SK-N-SH treated with all-trans-retinoic acid at 6 μM for 48 hours (cell line): ENCODE measurements around the gene CEP170.

Experiments used
- ATAC-seq: fragments of 200-7000 bp; cut with Tn5 transposase; 3 replicates; pipeline ENCODE4 v1.9.1; 2020; ENCODE audit warnings: mild to moderate bottlenecking, moderate library complexity
- ARNTL ChIP-seq: fragments of 450-650 bp; formaldehyde crosslinking; IDR thresholded peaks from 2 replicates; pipeline ENCODE4 v1.5.0; 2020; ENCODE audit warnings: low read depth, mild to moderate bottlenecking, moderate library complexity, borderline replicate concordance
- BACH2 ChIP-seq: fragments of 250-450 bp; sonication (Bioruptor Pico); IDR thresholded peaks from 2 replicates; pipeline ENCODE4 v1.9.0; 2021; ENCODE audit warnings: mild to moderate bottlenecking, borderline replicate concordance
- CSDC2 ChIP-seq: fragments of 250-450 bp; sonication (Bioruptor Pico); IDR thresholded peaks from 2 replicates; pipeline ENCODE4 v1.5.0; 2020; ENCODE audit warnings: mild to moderate bottlenecking, moderate library complexity
- ESRRG ChIP-seq: fragments of 250-450 bp; sonication (Bioruptor Pico); IDR thresholded peaks from 2 replicates; pipeline ENCODE4 v1.6.1; 2021; ENCODE audit warnings: mild to moderate bottlenecking
- OSR1 ChIP-seq: fragments of 250-450 bp; sonication (Bioruptor Pico); IDR thresholded peaks from 2 replicates; pipeline ENCODE4 v1.8.0; 2022; ENCODE audit warnings: moderate library complexity, mild to moderate bottlenecking, inconsistent platforms
- PPARA ChIP-seq: fragments of 250-450 bp; sonication (Bioruptor Pico); IDR thresholded peaks from 2 replicates; pipeline ENCODE4 v1.5.0; 2020; ENCODE audit warnings: mild to moderate bottlenecking, borderline replicate concordance
- RARB ChIP-seq: fragments of 250-450 bp; sonication (Bioruptor Pico); IDR thresholded peaks from 2 replicates; pipeline ENCODE4 v1.8.0; 2021; ENCODE audit warnings: mild to moderate bottlenecking, moderate library complexity
- SNAI2 ChIP-seq: fragments of 250-450 bp; sonication (Bioruptor Pico); IDR thresholded peaks from 2 replicates; pipeline ENCODE4 v1.5.0; 2020; ENCODE audit warnings: mild to moderate bottlenecking, moderate library complexity
- TCF4 ChIP-seq: fragments of 250-450 bp; sonication (Bioruptor Pico); IDR thresholded peaks from 2 replicates; pipeline ENCODE4 v1.8.0; 2021; ENCODE audit warnings: mild to moderate bottlenecking, moderate library complexity, borderline replicate concordance
- TOX ChIP-seq: fragments of 250-450 bp; sonication (Bioruptor Pico); IDR thresholded peaks from 2 replicates; pipeline ENCODE4 v1.8.0; 2021; ENCODE audit warnings: mild to moderate bottlenecking, moderate library complexity, borderline replicate concordance
- ZC3H10 ChIP-seq: fragments of 250-450 bp; sonication (Bioruptor Pico); IDR thresholded peaks from 2 replicates; pipeline ENCODE4 v1.5.1; 2021; ENCODE audit warnings: mild to moderate bottlenecking, moderate library complexity
- ZFP30 ChIP-seq: fragments of 450-650 bp; formaldehyde crosslinking; IDR thresholded peaks from 2 replicates; pipeline ENCODE4 v1.5.0; 2022; ENCODE audit warnings: mild to moderate bottlenecking, moderate library complexity
- ZNF565 ChIP-seq: fragments of 450-650 bp; formaldehyde crosslinking; conservative IDR thresholded peaks from 2 replicates; pipeline ENCODE4 v1.5.0; 2020; ENCODE audit warnings: low read depth, mild to moderate bottlenecking, moderate library complexity
- ZNF70 ChIP-seq: fragments of 450-650 bp; formaldehyde crosslinking; IDR thresholded peaks from 2 replicates; pipeline ENCODE4 v1.5.0; 2020; ENCODE audit warnings: mild to moderate bottlenecking, moderate library complexity
- ZNF8 ChIP-seq: fragments of 450-650 bp; formaldehyde crosslinking; IDR thresholded peaks from 2 replicates; pipeline ENCODE4 v1.5.0; 2020; ENCODE audit warnings: mild to moderate bottlenecking, moderate library complexity
- TF ChIP-seq, protein P1 (sequence below): fragments of 250-450 bp; sonication (Bioruptor Pico); IDR thresholded peaks from 2 replicates; pipeline ENCODE4 v1.8.0; 2020; ENCODE audit warnings: mild to moderate bottlenecking, moderate library complexity, borderline replicate concordance
- TF ChIP-seq, protein P2 (sequence below): fragments of 250-450 bp; sonication (Bioruptor Pico); IDR thresholded peaks from 2 replicates; pipeline ENCODE4 v1.8.0; 2021; ENCODE audit warnings: low read depth, mild to moderate bottlenecking, moderate library complexity, borderline replicate concordance
- TF ChIP-seq, protein P3 (sequence below): fragments of 250-450 bp; sonication (Bioruptor Pico); IDR thresholded peaks from 2 replicates; pipeline ENCODE4 v1.5.0; 2020; ENCODE audit warnings: mild to moderate bottlenecking, moderate library complexity
- TF ChIP-seq, protein P4 (sequence below): fragments of 250-450 bp; sonication (Bioruptor Pico); IDR thresholded peaks from 2 replicates; pipeline ENCODE4 v1.5.1; 2020; ENCODE audit warnings: low read depth, mild to moderate bottlenecking, moderate library complexity

Gene CEP170

DNA sequence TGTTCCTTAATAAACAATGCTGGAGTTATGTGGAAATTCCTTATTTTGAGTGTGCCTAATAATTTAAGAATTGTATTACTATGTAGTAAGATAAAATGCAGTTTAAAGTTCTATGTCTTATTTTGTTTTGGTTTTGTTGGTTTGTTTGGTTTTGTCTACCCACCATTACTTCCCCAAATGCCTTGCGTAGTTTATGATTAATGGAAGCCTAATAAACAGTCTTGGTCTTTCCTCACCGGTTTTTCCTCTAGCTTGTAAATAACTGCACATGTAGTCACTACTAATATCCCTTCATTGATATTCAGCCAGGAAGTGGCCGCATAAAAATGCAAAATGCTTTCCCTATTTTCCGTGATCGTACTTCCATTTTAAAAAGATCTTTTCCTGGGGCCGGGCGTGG lies 3.6 kb upstream of the CEP170 start:
- ATAC-seq = no peak
- no peak for TF ChIP-seq SNAI2 (CRISPR knock-in tag)
- TF ChIP-seq ESRRG = no peak
- TF ChIP-seq ZC3H10 (CRISPR knock-in tag) = no peak
- TF ChIP-seq CSDC2 (CRISPR knock-in tag) = no peak
- TF ChIP-seq, protein P1, sequence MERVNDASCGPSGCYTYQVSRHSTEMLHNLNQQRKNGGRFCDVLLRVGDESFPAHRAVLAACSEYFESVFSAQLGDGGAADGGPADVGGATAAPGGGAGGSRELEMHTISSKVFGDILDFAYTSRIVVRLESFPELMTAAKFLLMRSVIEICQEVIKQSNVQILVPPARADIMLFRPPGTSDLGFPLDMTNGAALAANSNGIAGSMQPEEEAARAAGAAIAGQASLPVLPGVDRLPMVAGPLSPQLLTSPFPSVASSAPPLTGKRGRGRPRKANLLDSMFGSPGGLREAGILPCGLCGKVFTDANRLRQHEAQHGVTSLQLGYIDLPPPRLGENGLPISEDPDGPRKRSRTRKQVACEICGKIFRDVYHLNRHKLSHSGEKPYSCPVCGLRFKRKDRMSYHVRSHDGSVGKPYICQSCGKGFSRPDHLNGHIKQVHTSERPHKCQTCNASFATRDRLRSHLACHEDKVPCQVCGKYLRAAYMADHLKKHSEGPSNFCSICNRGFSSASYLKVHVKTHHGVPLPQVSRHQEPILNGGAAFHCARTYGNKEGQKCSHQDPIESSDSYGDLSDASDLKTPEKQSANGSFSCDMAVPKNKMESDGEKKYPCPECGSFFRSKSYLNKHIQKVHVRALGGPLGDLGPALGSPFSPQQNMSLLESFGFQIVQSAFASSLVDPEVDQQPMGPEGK = no peak
- no peak for TF ChIP-seq ARNTL (CRISPR knock-in tag)
- no peak for TF ChIP-seq ZFP30 (CRISPR knock-in tag)
- TF ChIP-seq, protein P2, sequence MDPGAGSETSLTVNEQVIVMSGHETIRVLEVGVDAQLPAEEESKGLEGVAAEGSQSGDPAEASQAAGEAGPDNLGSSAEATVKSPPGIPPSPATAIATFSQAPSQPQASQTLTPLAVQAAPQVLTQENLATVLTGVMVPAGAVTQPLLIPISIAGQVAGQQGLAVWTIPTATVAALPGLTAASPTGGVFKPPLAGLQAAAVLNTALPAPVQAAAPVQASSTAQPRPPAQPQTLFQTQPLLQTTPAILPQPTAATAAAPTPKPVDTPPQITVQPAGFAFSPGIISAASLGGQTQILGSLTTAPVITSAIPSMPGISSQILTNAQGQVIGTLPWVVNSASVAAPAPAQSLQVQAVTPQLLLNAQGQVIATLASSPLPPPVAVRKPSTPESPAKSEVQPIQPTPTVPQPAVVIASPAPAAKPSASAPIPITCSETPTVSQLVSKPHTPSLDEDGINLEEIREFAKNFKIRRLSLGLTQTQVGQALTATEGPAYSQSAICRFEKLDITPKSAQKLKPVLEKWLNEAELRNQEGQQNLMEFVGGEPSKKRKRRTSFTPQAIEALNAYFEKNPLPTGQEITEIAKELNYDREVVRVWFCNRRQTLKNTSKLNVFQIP (CRISPR knock-in tag) = no peak
- no peak for TF ChIP-seq ZNF70
- TF ChIP-seq RARB (CRISPR knock-in tag) = no peak
- no peak for TF ChIP-seq OSR1 (CRISPR knock-in tag)
- TF ChIP-seq TOX = no peak

DNA sequence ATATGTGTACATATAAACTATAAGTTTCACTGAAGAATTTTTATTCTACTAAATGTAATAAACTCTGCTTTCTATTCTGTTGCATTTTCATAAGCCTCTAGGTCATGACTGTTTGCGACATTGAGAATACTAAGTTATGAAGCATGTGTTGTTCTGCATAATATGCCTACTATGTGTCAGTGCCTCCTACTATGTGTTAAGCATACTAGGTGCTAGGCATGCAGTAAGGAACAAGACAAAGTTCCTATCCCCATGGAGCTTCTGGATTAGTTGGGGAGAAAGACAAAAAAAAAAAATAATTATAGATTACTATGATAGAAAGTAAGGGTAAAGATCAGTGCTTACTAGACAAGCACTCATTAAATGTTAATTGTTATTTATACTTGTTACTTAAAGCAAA lies 2.1 kb upstream of the CEP170 start:
- ATAC-seq = no peak

DNA sequence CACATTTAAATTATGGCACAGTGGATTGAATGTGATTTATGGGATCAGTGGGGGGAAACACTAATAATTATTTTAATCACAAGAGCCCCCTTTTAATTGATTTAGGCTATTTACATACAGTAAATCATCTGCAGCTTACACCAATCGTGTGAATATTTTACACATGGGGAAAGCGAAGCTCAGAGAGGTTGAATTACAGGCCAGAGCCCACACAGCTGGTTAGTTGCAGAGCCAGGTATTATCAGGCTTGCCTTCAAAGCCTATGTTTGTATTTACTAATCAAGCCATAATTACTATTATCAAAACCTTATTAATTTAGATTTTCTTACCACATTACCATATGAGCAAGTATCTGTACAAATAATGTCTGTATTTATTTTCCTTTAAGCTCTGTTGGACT lies 1.5 kb upstream of the CEP170 start:
- ATAC-seq = no peak
- TF ChIP-seq, protein P1 = no peak
- TF ChIP-seq, protein P3, sequence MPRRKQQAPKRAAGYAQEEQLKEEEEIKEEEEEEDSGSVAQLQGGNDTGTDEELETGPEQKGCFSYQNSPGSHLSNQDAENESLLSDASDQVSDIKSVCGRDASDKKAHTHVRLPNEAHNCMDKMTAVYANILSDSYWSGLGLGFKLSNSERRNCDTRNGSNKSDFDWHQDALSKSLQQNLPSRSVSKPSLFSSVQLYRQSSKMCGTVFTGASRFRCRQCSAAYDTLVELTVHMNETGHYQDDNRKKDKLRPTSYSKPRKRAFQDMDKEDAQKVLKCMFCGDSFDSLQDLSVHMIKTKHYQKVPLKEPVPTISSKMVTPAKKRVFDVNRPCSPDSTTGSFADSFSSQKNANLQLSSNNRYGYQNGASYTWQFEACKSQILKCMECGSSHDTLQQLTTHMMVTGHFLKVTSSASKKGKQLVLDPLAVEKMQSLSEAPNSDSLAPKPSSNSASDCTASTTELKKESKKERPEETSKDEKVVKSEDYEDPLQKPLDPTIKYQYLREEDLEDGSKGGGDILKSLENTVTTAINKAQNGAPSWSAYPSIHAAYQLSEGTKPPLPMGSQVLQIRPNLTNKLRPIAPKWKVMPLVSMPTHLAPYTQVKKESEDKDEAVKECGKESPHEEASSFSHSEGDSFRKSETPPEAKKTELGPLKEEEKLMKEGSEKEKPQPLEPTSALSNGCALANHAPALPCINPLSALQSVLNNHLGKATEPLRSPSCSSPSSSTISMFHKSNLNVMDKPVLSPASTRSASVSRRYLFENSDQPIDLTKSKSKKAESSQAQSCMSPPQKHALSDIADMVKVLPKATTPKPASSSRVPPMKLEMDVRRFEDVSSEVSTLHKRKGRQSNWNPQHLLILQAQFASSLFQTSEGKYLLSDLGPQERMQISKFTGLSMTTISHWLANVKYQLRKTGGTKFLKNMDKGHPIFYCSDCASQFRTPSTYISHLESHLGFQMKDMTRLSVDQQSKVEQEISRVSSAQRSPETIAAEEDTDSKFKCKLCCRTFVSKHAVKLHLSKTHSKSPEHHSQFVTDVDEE (CRISPR knock-in tag) = no peak
- TF ChIP-seq ZC3H10 (CRISPR knock-in tag) (no peak), ZNF8 (no peak), ZNF70 (no peak), CSDC2 (CRISPR knock-in tag) (no peak), RARB (CRISPR knock-in tag) (no peak), OSR1 (CRISPR knock-in tag) (no peak), ZNF565 (CRISPR knock-in tag) (no peak), ZFP30 (CRISPR knock-in tag) (no peak), BACH2 (CRISPR knock-in tag) (no peak), TCF4 (CRISPR knock-in tag) (no peak), TOX (no peak)
- TF ChIP-seq, protein P4, sequence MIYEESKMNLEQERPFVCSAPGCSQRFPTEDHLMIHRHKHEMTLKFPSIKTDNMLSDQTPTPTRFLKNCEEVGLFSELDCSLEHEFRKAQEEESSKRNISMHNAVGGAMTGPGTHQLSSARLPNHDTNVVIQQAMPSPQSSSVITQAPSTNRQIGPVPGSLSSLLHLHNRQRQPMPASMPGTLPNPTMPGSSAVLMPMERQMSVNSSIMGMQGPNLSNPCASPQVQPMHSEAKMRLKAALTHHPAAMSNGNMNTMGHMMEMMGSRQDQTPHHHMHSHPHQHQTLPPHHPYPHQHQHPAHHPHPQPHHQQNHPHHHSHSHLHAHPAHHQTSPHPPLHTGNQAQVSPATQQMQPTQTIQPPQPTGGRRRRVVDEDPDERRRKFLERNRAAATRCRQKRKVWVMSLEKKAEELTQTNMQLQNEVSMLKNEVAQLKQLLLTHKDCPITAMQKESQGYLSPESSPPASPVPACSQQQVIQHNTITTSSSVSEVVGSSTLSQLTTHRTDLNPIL (CRISPR knock-in tag) = no peak
- TF ChIP-seq, protein P2 (CRISPR knock-in tag) = no peak

More for the DNA sequence above, 2.1 kb upstream of the CEP170 start:
- TF ChIP-seq PPARA = no peak
- TF ChIP-seq ZNF8 = no peak
- TF ChIP-seq, protein P4 (CRISPR knock-in tag) = no peak
